GM23248 (cell line): Measurements from ENCODE around the gene MYL12B. TPM values are rescaled to one million over a fixed set of nuclear protein-coding genes. Genes with fewer than 3 reads are reported as not detected.
"Not testable (repeated sequence)": the region's sequence is repeated elsewhere in the genome, so short reads cannot be mapped to it uniquely, and the experiment has no call there.

ENCODE experiments used
- DNase-seq: peaks from one replicate; pipeline ENCODE4 v3.0.0-alpha.2; 2015
- H2AFZ ChIP-seq: fragments of 200-600 bp; sonication (generic); 2 replicates; pipeline ENCODE4 v1.6.1; 2016; ENCODE audit warnings: antibody characterized with exemption
- H3F3A ChIP-seq: fragments of 200-600 bp; sonication (generic); 2 replicates; pipeline ENCODE4 v1.6.1; 2016; ENCODE audit warnings: mild to moderate bottlenecking, antibody characterized with exemption, mixed run types; ENCODE audit not compliant: insufficient read depth
- H3K27ac ChIP-seq: fragments of 200-600 bp; sonication (generic); 2 replicates; pipeline ENCODE4 v1.5.1; 2016; ENCODE audit warnings: mild to moderate bottlenecking
- H3K27me3 ChIP-seq: fragments of 200-600 bp; sonication (generic); replicated peaks from 2 replicates; pipeline ENCODE4 v1.6.1; 2016; ENCODE audit warnings: mild to moderate bottlenecking; ENCODE audit not compliant: insufficient read depth
- H3K36me3 ChIP-seq: fragments of 200-600 bp; sonication (generic); 2 replicates; pipeline ENCODE4 v1.6.1; 2016; ENCODE audit warnings: low read depth, mild to moderate bottlenecking
- H3K4me1 ChIP-seq: fragments of 200-600 bp; sonication (generic); 2 replicates; pipeline ENCODE4 v1.6.1; 2016; ENCODE audit warnings: mild to moderate bottlenecking; ENCODE audit not compliant: insufficient read depth
- H3K4me2 ChIP-seq: fragments of 200-600 bp; sonication (generic); one replicate; pipeline ENCODE4 v1.6.1; 2016; ENCODE audit warnings: mild to moderate bottlenecking; ENCODE audit not compliant: unreplicated experiment
- H3K4me3 ChIP-seq: fragments of 200-600 bp; sonication (generic); 2 replicates; pipeline ENCODE4 v1.5.1; 2016; ENCODE audit warnings: mild to moderate bottlenecking
- H3K79me2 ChIP-seq: fragments of 200-600 bp; sonication (generic); 2 replicates; pipeline ENCODE4 v1.6.1; 2016; ENCODE audit warnings: mild to moderate bottlenecking; ENCODE audit not compliant: insufficient read depth
- H3K9ac ChIP-seq: fragments of 200-600 bp; sonication (generic); 2 replicates; pipeline ENCODE4 v1.6.1; 2016; ENCODE audit warnings: mild to moderate bottlenecking
- H3K9me2 ChIP-seq: fragments of 200-600 bp; sonication (generic); 2 replicates; pipeline ENCODE4 v1.6.1; 2016; ENCODE audit warnings: mixed run types, mild to moderate bottlenecking, moderate library complexity; ENCODE audit not compliant: insufficient read depth
- H3K9me3 ChIP-seq: fragments of 200-600 bp; sonication (generic); one replicate; pipeline ENCODE4 v1.6.1; 2017; ENCODE audit warnings: low read depth
- H4K20me1 ChIP-seq: fragments of 200-600 bp; sonication (generic); 2 replicates; pipeline ENCODE4 v1.6.0; 2016; ENCODE audit not compliant: insufficient read depth
- EZH2 ChIP-seq: fragments of 200-600 bp; sonication (generic); IDR thresholded peaks from 2 replicates; pipeline ENCODE4 v1.6.1; 2018; ENCODE audit warnings: antibody characterized with exemption, mild to moderate bottlenecking; ENCODE audit not compliant: insufficient read depth, poor library complexity, severe bottlenecking
- EZH2phosphoT487 ChIP-seq: fragments of 200-600 bp; sonication (generic); IDR thresholded peaks from 2 replicates; pipeline ENCODE4 v1.6.1; 2018; ENCODE audit warnings: antibody characterized with exemption, moderate library complexity, mild to moderate bottlenecking, low read depth; ENCODE audit not compliant: insufficient read depth
- WGBS, 2 experiments: methylation state at CpG; one replicate each; pipeline ENCODE4 v1.1.6; 2015 to 2017; ENCODE audit warnings: low lambda C conversion rate in 2 of 2, low coverage in 1 of 2; ENCODE audit errors: missing lambda C conversion rate in 2 of 2; 5-methylcytosine and 5-hydroxymethylcytosine counted together
- in situ Hi-C: fragments of 300-500 bp; cut with MboI; formaldehyde crosslinking; loops from 2 replicates; pipeline ENCODE4 v1.15.0; 2020
- polyA plus RNA-seq: library from polyadenylated mRNA; unstranded; fragments of >200 nt; fragmentation: Nextera tagmentation; extraction: Ambion mirVana; gene quantifications from 2 replicates; pipeline ENCODE4 v1.2.1, GENCODE V29; 2016
- total RNA-seq: library from RNA; depleted of rRNA; stranded (reverse); fragments of >200 nt; shearing (Covaris generic); gene quantifications from 2 replicates; pipeline ENCODE4 v1.2.3, GENCODE V29; 2014

MYL12B gene
- total and polyA plus RNA-seq, 2 experiments from 2014 or later = 614 to 1,219 TPM

GRCh38 chr18:3219631-3220335 is 42.1 kb upstream of the MYL12B start, which contains the start of gene MYOM1:
Gene MYOM1, minus strand, starts transcription at chr18:3219968. Its CDS starts 4,745 bp downstream, at chr18:3215223.
- no peak for DNase-seq
- in situ Hi-C loops = no loop called here
- no peak for TF ChIP-seq EZH2phosphoT487
- no peak for TF ChIP-seq EZH2
- Histone ChIP-seq H3K9me2 (no peaks in the 10 kb centered on the region), H3K9me3 (no peaks in the 10 kb centered on the region), H3K4me2 (no peak within 1 kb of the TSS), H3K9ac (no peak within 1 kb of the TSS), H3K4me3 (no peak within 1 kb of the TSS), H4K20me1 (no peaks in the 10 kb centered on the region), H3K27ac (no peak within 1 kb of the TSS), H2AFZ (no peak within 1 kb of the TSS; the same call in 1 of the 2 replicates), H3K79me2 (no peaks in the 10 kb centered on the region), H3K36me3 (no peaks in the 10 kb centered on the region), H3K4me1 (no peaks in the 10 kb centered on the region), H3F3A (no peaks in the 10 kb centered on the region), H3K27me3 (no peaks in the 10 kb centered on the region)
- 75 to 78% methylated on average over 9 of the region's 9 CpGs for WGBS, 2 experiments

GRCh38 chr18:3220868-3221267 is 41.1 kb upstream of the MYL12B start:
- H3K4me3 ChIP-seq, H3K9me3 ChIP-seq, H3K9me2 ChIP-seq, H3K36me3 ChIP-seq, H3K4me2 ChIP-seq, H3K9ac ChIP-seq, in situ Hi-C loops, H3K27ac ChIP-seq, DNase-seq, H4K20me1 ChIP-seq, H3F3A ChIP-seq, H3K79me2 ChIP-seq, H3K27me3 ChIP-seq, H2AFZ ChIP-seq, H3K4me1 ChIP-seq: not testable (repeated sequence)
- 77 to 82% methylated on average over 4 of the region's 4 CpGs for WGBS, 2 experiments

DNA sequence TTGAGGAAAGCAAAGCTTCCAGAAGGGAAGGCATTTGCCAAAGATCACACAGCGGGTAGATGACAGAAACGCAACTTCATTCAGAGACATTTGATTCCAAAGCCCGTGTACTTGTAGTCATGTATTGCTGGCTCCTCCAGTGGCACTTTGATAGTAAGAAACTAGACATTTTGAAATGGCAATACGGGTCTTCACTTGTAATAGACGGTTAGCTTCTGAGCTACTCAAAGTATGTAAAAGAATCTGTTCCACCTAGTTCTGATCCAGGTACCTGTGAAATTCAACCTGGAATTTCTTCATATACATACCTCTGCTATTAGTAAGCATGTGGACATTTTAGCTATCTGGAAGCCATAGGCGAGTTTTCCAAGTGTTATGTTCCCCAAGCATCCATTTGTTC is 40.4 kb upstream of the MYL12B start:
- in situ Hi-C loops = no loop called here
- TF ChIP-seq EZH2phosphoT487 (no peak), EZH2 (no peak)
- no peaks in the 10 kb centered on the region for H3K27me3 ChIP-seq
- H4K20me1 ChIP-seq = no peaks in the 10 kb centered on the region
- no peaks in the 10 kb centered on the region for H3K9me2 ChIP-seq
- no peak overlapping the region for H3K27ac ChIP-seq
- DNase-seq = no peak
- no peaks in the 10 kb centered on the region for H3K9me3 ChIP-seq
- no peak overlapping the region for H3K4me3 ChIP-seq
- WGBS, 2 experiments = 85 to 93% methylated on average over 6 of the region's 6 CpGs
- no peak overlapping the region for H2AFZ ChIP-seq
- no peak overlapping the region for H3K9ac ChIP-seq
- H3K4me1 ChIP-seq = no peaks in the 10 kb centered on the region
- no peaks in the 10 kb centered on the region for H3F3A ChIP-seq
- H3K79me2 ChIP-seq = no peaks in the 10 kb centered on the region
- H3K4me2 ChIP-seq = no peak overlapping the region
- no peaks in the 10 kb centered on the region for H3K36me3 ChIP-seq

GRCh38 chr18:3223356-3223755 is 38.6 kb upstream of the MYL12B start:
- H3K4me3 ChIP-seq = no peak overlapping the region
- H3K4me2 ChIP-seq = no peak overlapping the region
- no peaks in the 10 kb centered on the region for H3F3A ChIP-seq
- no peaks in the 10 kb centered on the region for H3K9me3 ChIP-seq
- no peak overlapping the region for H3K9ac ChIP-seq
- H2AFZ ChIP-seq = no peak overlapping the region
- TF ChIP-seq EZH2 (no peak), EZH2phosphoT487 (no peak)
- H4K20me1 ChIP-seq = no peaks in the 10 kb centered on the region
- no peak for DNase-seq
- H3K36me3 ChIP-seq = no peaks in the 10 kb centered on the region
- no peak overlapping the region for H3K27ac ChIP-seq
- no peaks in the 10 kb centered on the region for H3K4me1 ChIP-seq
- no peaks in the 10 kb centered on the region for H3K27me3 ChIP-seq
- in situ Hi-C loops = no loop called here
- no peaks in the 10 kb centered on the region for H3K9me2 ChIP-seq
- 88 to 91% methylated on average over 1 of the region's 1 CpG for WGBS, 2 experiments
- no peaks in the 10 kb centered on the region for H3K79me2 ChIP-seq

DNA sequence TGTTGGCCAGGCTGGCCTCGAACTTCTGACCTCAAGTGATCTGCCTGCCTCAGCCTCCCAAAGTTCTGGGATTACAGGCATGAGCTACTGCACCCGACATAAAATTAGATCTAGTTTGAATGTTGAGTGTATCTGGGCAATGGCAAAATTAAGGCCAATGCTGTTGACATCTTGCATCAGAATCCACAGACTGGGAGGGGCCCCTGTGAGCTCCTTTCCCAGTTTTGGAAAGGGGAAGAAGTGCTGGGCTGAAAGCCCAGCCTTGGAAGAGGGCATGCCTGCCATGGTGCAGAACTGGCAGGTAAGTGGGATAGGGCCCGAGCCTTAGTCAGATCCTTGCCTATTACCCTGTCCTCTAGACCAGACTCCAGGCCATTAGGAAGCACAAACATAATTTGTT is 37.7 kb upstream of the MYL12B start:
- in situ Hi-C loops = no loop called here
- Histone ChIP-seq H2AFZ (no peak overlapping the region), H3K79me2 (no peaks in the 10 kb centered on the region), H3K4me2 (no peak overlapping the region), H3K4me1 (no peaks in the 10 kb centered on the region), H3K27me3 (no peaks in the 10 kb centered on the region), H3K4me3 (no peak overlapping the region), H3K9ac (no peak overlapping the region), H4K20me1 (no peaks in the 10 kb centered on the region), H3K36me3 (no peaks in the 10 kb centered on the region), H3K9me2 (no peaks in the 10 kb centered on the region), H3K9me3 (no peaks in the 10 kb centered on the region), H3F3A (no peaks in the 10 kb centered on the region), H3K27ac (no peak overlapping the region)
- 82 to 87% methylated on average over 3 of the region's 3 CpGs for WGBS, 2 experiments
- no peak for DNase-seq
- TF ChIP-seq EZH2phosphoT487 (no peak), EZH2 (no peak)
